Memory B cell (primary cell): ENCODE data around the gene PRDM16.

Experiments
- ATAC-seq: fragments of 150-1000 bp; cut with Tn5 transposase; 2 replicates; pipeline ENCODE4 v1.10.0; 2021; ENCODE audit warnings: low read depth, mild to moderate bottlenecking, moderate library complexity
- DNase-seq, 2 donors: peaks; one replicate each; pipeline ENCODE4 v3.0.0; 2022; ENCODE audit warnings: low spot score in 2 of 2
- H3K27ac Mint-ChIP-seq: one replicate; pipeline ENCODE4 v1.8.0; 2022; ENCODE audit warnings: mild to moderate bottlenecking, moderate library complexity, mixed read lengths
- H3K27me3 Mint-ChIP-seq: one replicate; pipeline ENCODE4 v1.8.0; 2022; ENCODE audit warnings: mixed read lengths
- H3K36me3 Mint-ChIP-seq: one replicate; pipeline ENCODE4 v1.8.0; 2022; ENCODE audit warnings: mild to moderate bottlenecking, mixed read lengths
- H3K4me1 Mint-ChIP-seq: one replicate; pipeline ENCODE4 v1.8.0; 2022; ENCODE audit warnings: mixed read lengths
- H3K4me3 Mint-ChIP-seq: one replicate; pipeline ENCODE4 v1.8.0; 2022; ENCODE audit warnings: mild to moderate bottlenecking, moderate library complexity, mixed read lengths
- H3K9me3 Mint-ChIP-seq: one replicate; pipeline ENCODE4 v1.8.0; 2022; ENCODE audit warnings: mixed read lengths

Gene PRDM16

DNA sequence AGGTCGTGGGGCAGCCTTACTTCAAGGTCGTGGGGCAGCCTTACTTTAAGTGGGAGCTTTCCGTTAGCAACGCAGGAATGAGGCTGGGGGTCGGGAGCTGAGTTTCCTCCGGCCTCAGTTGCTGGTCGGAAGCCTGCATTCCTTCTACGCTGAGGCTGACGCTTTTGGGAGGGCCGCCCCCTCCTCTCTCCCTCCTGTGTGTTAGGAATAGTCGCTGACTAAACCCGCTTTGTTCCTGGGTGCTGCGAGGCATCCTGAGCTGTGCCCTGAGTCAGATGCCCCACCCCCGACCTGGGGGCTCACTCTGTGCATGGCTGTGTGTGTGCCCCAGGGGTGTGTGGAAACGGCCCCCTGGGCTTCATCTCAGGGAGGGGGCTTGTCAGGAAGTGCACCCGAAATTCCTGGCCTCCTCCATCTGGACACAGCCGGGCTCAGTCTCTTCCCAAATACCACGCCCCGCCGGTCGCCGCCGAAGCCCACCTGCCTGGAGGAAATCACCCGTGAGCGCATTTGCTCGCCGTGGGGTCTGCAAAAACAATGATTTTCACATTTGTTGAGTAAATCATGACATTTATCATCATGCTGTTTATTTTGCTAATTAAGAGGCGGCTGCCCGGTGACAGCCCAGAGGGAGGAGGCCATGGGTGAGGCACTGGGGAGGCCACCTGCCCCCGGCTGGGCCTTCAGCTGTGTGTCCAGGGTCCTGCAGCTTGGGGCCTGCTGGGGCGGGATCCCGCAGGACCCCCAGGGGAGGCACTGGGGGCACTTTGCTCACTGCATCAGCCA, 121.4 kb downstream of the PRDM16 start:
- H3K4me3 Mint-ChIP-seq, result no peak overlapping the region

DNA sequence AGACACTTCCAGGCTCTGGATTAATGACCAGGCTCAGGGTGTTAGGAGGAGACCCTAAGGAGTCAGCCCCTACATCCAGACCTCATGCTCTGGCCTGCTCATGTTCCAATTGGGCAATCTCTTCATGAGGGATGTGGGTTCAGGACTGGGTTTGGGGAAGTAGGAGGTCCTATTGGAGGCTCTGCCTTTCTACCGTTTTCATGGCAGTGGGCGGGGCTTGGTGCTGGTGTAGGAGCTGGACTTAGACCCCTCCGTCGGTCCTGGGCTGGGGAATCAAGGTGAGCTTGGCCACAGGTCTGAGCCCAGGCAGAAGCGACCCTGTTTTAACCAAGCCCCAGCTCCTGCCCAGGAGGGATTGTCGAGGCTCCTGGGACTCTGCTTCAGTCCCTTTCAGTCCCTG, 123.4 kb downstream of the PRDM16 start:
- Mint-ChIP-seq H3K36me3 (no peaks in the 10 kb centered on the region), H3K9me3 (no peaks in the 10 kb centered on the region), H3K27ac (no peak overlapping the region), H3K27me3 (peaks cover 3% of the 10 kb centered on the region), H3K4me3 (no peak overlapping the region), H3K4me1 (no peaks in the 10 kb centered on the region)
- no peak for DNase-seq
- ATAC-seq, result no peak

More for the DNA sequence above, 121.4 kb downstream of the PRDM16 start:
- no peaks in the 10 kb centered on the region for H3K4me1 Mint-ChIP-seq
- peaks cover 3% of the 10 kb centered on the region for H3K27me3 Mint-ChIP-seq
- H3K27ac Mint-ChIP-seq, result no peak overlapping the region
- H3K36me3 Mint-ChIP-seq, result no peaks in the 10 kb centered on the region
- ATAC-seq (no peak), DNase-seq (no peak)
- H3K9me3 Mint-ChIP-seq, result no peaks in the 10 kb centered on the region

DNA sequence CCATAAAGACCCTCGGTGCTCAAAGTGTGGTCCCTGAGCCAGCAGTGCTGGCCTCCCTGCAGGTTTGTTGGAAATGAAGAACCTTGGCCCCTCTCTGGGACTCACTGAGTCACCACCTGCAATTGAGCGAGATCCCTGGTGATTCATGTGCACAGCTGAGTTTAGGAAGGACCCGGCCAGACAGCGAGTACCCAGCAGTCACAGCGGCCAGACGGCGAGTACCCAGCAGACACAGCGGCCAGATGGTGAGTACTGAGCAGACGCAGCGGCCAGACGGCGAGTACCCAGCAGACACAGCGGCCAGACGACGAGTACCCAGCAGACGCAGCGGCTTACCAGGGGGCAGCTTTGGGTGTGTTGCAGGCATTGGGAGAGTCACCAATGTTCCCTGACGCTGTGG, 123.8 kb downstream of the PRDM16 start:
- ATAC-seq (no peak), DNase-seq (no peak)
- H3K27me3 Mint-ChIP-seq, result peaks cover 3% of the 10 kb centered on the region

DNA sequence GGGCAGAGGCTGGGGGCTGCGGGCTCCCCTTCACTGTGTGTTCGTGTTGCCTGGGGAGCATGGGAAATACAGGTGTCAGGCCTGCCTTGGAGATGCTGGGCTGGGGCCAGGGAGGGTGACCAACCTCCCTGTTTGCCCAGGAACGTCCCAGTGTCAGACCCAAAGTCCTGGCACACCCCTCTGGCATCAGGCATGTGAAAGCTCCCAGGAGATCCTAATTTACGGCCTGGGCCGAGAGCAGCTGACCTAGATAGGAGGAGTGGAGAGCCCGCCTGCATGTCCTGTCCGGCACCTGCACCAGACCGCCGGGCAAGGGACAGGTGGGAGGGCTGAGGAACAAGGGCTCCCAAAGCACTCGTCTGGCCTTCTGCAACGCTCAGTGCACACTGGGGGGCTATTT, 124.8 kb downstream of the PRDM16 start:
- H3K4me1 Mint-ChIP-seq, result no peaks in the 10 kb centered on the region

More for the DNA sequence above, 123.8 kb downstream of the PRDM16 start:
- Mint-ChIP-seq H3K36me3 (no peaks in the 10 kb centered on the region), H3K4me1 (no peaks in the 10 kb centered on the region), H3K4me3 (no peak overlapping the region), H3K9me3 (no peaks in the 10 kb centered on the region), H3K27ac (no peak overlapping the region)

DNA sequence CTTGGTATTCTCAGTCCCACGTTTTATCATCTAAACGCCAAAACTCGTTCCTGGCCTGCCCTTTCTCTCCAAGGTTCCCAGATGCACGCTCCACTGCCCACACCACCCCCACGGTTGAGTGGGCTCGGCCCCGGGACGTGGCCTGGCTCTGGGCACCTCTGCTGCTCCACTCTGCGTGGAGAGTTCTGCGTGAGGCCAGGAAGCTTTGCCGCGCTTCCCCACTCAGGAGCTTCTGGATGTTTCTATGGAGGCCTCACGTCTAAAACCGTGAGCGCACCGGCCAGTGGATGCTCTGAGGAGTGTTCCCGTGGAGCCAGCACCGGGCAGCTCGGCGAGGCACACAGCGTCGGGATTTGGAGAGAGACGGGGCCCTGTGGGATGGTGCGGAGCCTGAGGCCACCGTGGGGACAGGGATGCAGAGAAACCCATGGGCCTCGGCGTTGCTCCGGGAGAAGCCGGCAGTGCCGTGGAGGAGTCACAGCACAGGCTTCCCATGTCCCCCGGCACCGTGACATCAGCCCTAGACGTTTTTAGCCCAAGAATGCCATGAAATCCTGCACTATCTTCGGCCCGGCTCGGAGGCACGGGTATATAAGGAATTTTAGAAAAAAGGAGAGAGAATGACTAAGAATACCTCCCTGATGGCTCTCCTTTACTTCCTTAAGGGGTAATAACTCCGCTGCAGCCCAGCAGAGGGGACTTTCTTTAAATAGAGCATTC, 125.9 kb downstream of the PRDM16 start:
- ATAC-seq (no peak), DNase-seq (no peak)
- peaks cover 2% of the 10 kb centered on the region for H3K27me3 Mint-ChIP-seq
- H3K4me1 Mint-ChIP-seq, result no peaks in the 10 kb centered on the region
- H3K9me3 Mint-ChIP-seq, result no peaks in the 10 kb centered on the region
- no peak overlapping the region for H3K27ac Mint-ChIP-seq
- H3K36me3 Mint-ChIP-seq, result no peaks in the 10 kb centered on the region
- H3K4me3 Mint-ChIP-seq, result no peak overlapping the region

More for the DNA sequence above, 124.8 kb downstream of the PRDM16 start:
- no peak for ATAC-seq
- DNase-seq, result no peak
- H3K27ac Mint-ChIP-seq, result no peak overlapping the region
- H3K4me3 Mint-ChIP-seq, result no peak overlapping the region
- H3K9me3 Mint-ChIP-seq, result no peaks in the 10 kb centered on the region
- H3K27me3 Mint-ChIP-seq, result peaks cover 3% of the 10 kb centered on the region
- H3K36me3 Mint-ChIP-seq, result no peaks in the 10 kb centered on the region

DNA sequence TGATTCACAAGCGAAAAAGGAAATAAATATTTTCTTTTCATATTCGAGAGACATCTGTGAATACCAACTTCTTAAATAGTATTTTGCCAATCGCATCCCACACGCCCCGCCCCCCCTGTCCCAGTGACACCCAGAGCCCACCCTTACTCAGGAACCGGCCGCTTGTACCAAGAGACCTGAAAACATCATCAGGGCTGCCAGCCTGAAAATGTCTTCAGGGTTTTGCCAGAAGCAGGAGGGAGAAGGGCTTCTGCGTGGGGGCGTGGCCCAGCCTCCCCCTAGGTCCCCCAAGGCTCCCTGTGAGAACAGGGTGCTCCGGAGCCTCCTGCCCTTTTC, 126.4 kb downstream of the PRDM16 start:
- Mint-ChIP-seq H3K4me3 (no peak overlapping the region), H3K36me3 (no peaks in the 10 kb centered on the region), H3K27me3 (peaks cover 1% of the 10 kb centered on the region), H3K27ac (no peak overlapping the region), H3K4me1 (no peaks in the 10 kb centered on the region), H3K9me3 (no peaks in the 10 kb centered on the region)
- ATAC-seq (no peak), DNase-seq (no peak)

DNA sequence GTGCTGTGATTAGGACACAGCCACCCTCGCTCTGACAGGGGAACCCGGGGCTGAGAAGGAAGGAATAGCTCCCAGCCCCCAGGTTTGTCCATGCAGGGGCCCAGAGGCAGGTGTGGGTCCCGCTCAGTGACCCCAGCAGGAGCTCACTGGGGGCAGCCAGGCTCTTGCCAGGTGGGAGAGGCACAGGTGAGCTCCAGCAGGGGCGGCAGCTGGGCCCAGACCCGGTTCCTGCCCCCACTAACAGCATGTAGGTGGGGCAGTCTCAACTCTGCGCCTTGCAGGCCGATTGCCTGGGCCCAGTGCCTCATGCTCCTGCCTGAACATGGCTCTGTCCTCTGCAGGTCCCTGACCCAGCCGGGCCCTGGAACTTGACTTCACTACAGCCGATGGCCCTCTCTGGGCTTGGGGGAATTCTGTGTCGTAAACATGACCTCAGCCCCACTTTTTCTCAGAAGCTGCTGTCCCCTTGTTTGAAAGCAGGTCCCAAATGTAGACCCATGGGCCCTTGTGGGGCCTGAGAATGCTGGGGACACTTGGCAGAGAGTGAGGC, 127.0 kb downstream of the PRDM16 start:
- Mint-ChIP-seq H3K27me3 (peaks cover 1% of the 10 kb centered on the region), H3K9me3 (no peaks in the 10 kb centered on the region), H3K27ac (no peak overlapping the region), H3K4me3 (no peak overlapping the region), H3K4me1 (no peaks in the 10 kb centered on the region), H3K36me3 (no peaks in the 10 kb centered on the region)
- ATAC-seq (no peak), DNase-seq (no peak)

DNA sequence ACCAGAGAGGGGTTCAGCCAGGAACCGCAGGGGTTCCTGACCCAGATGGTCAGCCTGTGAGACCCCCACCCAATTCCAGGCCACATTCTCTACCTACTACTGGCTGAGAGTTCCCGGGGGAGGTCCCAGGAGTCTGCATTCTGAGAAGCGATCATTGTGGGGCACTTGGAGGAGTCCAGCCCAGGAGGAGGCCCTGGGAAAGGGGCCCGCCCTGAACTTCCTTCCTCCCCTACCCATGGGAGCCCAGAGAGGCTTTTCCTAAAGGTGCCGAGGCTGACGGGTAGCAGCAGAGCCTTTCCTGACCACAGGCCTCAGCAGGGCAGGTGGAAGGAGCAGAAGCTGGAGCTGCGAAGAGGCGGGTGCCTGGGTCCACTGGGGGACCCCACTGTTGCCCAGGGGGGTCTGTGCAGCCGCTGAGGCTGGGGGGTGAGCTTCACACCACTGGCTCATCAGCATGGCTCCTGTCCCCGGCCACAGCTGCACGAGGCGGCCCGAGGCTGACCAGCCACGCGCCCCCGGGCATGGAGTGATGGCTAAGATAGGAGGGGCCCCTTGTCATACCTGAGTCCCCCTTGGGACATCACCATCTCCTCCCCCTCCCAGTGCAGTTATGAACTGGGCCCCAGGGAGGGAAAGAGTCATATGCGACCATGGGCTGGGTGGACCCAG, 127.7 kb downstream of the PRDM16 start:
- no peak overlapping the region for H3K4me3 Mint-ChIP-seq
- H3K4me1 Mint-ChIP-seq, result no peaks in the 10 kb centered on the region
- DNase-seq (no peak), ATAC-seq (no peak)
- peaks cover 1% of the 10 kb centered on the region for H3K27me3 Mint-ChIP-seq
- H3K36me3 Mint-ChIP-seq, result no peaks in the 10 kb centered on the region
- H3K9me3 Mint-ChIP-seq, result no peaks in the 10 kb centered on the region
- no peak overlapping the region for H3K27ac Mint-ChIP-seq

DNA sequence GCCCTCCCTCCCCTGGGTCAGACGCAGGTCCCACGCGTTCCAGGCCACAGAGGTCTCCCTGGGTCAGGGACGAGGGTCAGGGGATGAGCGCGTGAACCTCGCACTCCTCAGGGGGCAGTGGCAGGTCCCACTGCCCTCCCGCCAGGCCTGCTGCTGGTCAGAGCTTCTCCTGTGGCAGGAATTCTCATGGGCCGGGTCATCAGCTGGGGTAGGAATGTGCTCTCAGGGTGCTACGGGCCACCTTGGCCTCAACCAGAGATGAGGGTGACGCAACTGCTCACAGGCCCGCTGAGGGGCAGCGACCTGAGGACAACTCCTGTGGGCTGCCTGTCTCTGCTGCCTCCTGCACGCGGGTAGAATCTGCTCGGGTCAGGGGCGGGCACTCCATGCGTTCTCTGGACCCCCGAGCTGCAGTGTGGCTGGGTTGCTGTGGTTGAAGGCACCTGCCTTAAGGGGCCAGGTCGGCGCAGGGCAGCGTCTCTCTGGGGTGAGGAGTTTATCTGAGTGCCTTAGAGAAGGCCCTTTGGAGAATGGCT, 128.8 kb downstream of the PRDM16 start:
- Mint-ChIP-seq H3K4me3 (no peak overlapping the region), H3K27me3 (peaks cover 1% of the 10 kb centered on the region), H3K9me3 (no peaks in the 10 kb centered on the region), H3K36me3 (no peaks in the 10 kb centered on the region), H3K27ac (no peak overlapping the region), H3K4me1 (no peaks in the 10 kb centered on the region)
- ATAC-seq, result no peak
- no peak for DNase-seq

DNA sequence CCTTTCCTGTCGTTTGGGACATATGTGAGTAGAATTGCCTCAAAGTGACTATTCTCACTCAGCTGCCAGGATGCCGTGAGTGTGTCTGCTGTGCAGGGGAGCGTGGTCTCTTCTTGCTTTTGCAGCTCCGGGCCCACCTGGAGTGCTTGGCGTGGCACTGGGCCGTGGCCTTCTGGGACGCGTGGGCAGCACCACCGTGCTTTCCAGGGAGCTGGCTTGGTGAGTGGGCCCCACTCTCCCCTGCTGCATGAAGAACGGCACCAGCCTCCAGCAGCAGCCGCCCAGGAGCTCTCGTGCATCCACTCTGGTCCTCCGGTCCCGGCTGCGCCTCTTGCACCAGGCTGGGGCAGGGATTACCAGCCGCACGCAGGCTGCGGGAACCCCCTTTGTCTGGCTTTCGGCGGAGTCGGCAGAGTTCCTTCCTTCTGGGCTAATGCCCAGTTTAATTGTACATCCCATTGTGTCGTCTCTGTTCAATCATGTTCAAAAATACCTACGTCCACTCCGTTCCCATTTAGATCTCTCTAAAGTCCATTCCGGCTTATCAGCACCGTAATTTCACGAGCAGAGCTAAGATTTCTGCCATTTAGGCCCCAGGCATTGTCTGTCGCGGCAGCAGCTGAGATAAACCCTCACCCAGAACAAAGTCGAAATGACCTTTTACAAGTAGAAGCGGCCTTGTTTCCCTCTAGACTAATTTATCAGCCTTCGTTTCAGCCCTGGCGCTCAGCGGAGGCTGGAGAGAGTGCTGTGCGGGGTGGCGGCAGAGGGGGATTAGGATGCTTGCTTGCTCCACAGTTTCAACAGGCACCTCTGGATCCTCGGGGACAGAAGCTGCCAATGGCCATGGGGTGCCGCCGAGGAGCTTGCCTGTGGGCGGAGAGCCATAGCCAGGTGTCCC, 129.6 kb downstream of the PRDM16 start:
- Mint-ChIP-seq H3K4me3 (no peak overlapping the region), H3K27ac (no peak overlapping the region), H3K27me3 (peaks cover 1% of the 10 kb centered on the region), H3K4me1 (no peaks in the 10 kb centered on the region), H3K9me3 (no peaks in the 10 kb centered on the region), H3K36me3 (no peaks in the 10 kb centered on the region)
- ATAC-seq (no peak), DNase-seq (no peak)

DNA sequence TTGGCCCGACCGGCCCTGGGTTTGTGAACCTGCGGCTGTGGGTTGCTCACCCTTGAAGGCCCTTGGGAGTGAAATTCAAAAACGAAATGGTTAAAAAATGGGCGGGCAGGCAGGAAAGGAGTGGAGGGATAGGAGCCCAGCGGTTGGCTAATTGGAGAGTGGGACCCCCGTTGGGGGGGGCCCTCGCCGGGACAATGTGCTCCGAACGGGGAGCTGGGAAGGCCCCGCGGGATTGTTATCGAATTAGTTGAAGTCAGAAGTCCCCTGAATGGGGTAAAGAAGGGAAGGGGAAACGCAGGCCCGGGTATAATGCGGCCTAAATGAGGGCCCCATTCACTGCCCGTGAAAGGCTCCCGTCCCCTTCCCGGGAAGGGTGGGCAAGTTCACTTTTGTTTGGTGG, 135.7 kb downstream of the PRDM16 start:
- Mint-ChIP-seq H3K36me3 (no peaks in the 10 kb centered on the region), H3K9me3 (no peaks in the 10 kb centered on the region), H3K4me3 (no peak overlapping the region), H3K27me3 (no peaks in the 10 kb centered on the region), H3K27ac (no peak overlapping the region), H3K4me1 (no peaks in the 10 kb centered on the region)
- no peak for ATAC-seq
- no peak for DNase-seq

DNA sequence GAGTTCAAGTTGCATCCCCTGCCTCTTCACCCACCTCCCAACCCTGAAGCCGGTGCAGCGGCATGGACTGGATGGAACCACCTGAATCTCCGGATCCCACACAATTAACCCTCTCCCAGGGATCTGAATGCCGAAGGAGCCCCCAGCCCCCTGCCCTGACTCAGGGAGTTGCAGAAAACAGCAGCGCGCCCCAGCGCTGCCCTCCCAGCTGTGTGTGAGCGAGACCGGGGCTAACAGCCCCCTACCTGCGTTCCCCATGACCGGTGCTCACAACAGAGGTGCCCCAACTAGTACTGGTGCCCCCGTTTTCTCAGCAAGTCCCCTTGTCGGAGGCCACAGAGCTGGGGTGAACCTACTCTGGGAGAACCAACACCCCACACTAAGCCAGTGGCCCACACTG, 136.8 kb downstream of the PRDM16 start:
- H3K27me3 Mint-ChIP-seq, result no peaks in the 10 kb centered on the region
- no peaks in the 10 kb centered on the region for H3K4me1 Mint-ChIP-seq
- no peak overlapping the region for H3K27ac Mint-ChIP-seq
- no peak overlapping the region for H3K4me3 Mint-ChIP-seq
- no peaks in the 10 kb centered on the region for H3K9me3 Mint-ChIP-seq
- no peaks in the 10 kb centered on the region for H3K36me3 Mint-ChIP-seq
- DNase-seq (no peak), ATAC-seq (no peak)

DNA sequence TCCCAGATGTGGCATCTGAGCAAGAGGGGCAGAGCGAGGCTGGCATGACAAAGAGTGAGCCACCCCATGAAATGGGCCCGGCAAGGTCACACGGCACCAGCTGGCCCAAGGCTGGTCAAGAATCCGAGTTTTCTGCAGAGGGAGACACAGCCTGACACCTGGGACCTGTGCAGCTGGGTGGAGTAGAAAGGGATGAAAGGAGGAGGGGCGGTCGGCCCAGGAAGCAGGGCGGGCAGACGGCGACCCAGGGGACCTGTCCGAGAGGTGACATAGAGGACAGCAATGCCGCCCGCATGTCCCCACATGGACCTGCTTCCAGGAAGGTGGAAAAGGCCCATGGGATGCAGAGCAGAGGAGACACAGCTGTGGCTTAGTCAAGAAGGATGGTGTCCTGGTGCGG, 137.7 kb downstream of the PRDM16 start:
- Mint-ChIP-seq H3K27ac (no peak overlapping the region), H3K36me3 (no peaks in the 10 kb centered on the region), H3K27me3 (no peaks in the 10 kb centered on the region), H3K4me1 (no peaks in the 10 kb centered on the region), H3K9me3 (no peaks in the 10 kb centered on the region), H3K4me3 (no peak overlapping the region)
- ATAC-seq (no peak), DNase-seq (no peak)
